Measurements from ENCODE around the gene VLDLR.

The VLDLR gene

GRCh38 chr9:2591967-2592366, 29.6 kb upstream of the VLDLR start:
- no peak for TF ChIP-seq FOXP2 (optimal IDR thresholded peaks at IDR 0.05; ENCODE audit: borderline replicate concordance, extremely low read depth, extremely low read length, insufficient read depth)

GRCh38 chr9:2593744-2594143, 27.8 kb upstream of the VLDLR start:
- TF ChIP-seq REST (IDR thresholded peaks at IDR 0.05; ENCODE audit: insufficient read depth in 1 of 2, low read depth in 2 of 2, low read length in 2 of 2) (no peak), SIN3A (IDR thresholded peaks at IDR 0.05; ENCODE audit: borderline replicate concordance, insufficient read depth, low read length) (no peak), FOXP2 (optimal IDR thresholded peaks at IDR 0.05; ENCODE audit: borderline replicate concordance, extremely low read depth, extremely low read length, insufficient read depth) (no peak), TAF1 (IDR thresholded peaks at IDR 0.05; ENCODE audit: borderline replicate concordance, insufficient read depth, low read length) (no peak), POLR2AphosphoS5 (IDR thresholded peaks at IDR 0.05; ENCODE audit: low read depth, low read length) (no peak)

- TF ChIP-seq POLR2AphosphoS5 (IDR thresholded peaks at IDR 0.05; ENCODE audit: low read depth, low read length) (no peak), TAF1 (IDR thresholded peaks at IDR 0.05; ENCODE audit: borderline replicate concordance, insufficient read depth, low read length) (no peak), SIN3A (IDR thresholded peaks at IDR 0.05; ENCODE audit: borderline replicate concordance, insufficient read depth, low read length) (no peak), REST (IDR thresholded peaks at IDR 0.05; ENCODE audit: insufficient read depth in 1 of 2, low read depth in 2 of 2, low read length in 2 of 2) (no peak), FOXP2 (optimal IDR thresholded peaks at IDR 0.05; ENCODE audit: borderline replicate concordance, extremely low read depth, extremely low read length, insufficient read depth) (no peak)
Observed at GRCh38 chr9:2595973-2596372, 25.6 kb upstream of the VLDLR start.

- TF ChIP-seq POLR2AphosphoS5 (IDR thresholded peaks at IDR 0.05; ENCODE audit: low read depth, low read length) (no peak), TAF1 (IDR thresholded peaks at IDR 0.05; ENCODE audit: borderline replicate concordance, insufficient read depth, low read length) (no peak), FOXP2 (optimal IDR thresholded peaks at IDR 0.05; ENCODE audit: borderline replicate concordance, extremely low read depth, extremely low read length, insufficient read depth) (no peak), REST (IDR thresholded peaks at IDR 0.05; ENCODE audit: insufficient read depth in 1 of 2, low read depth in 2 of 2, low read length in 2 of 2) (no peak), SIN3A (IDR thresholded peaks at IDR 0.05; ENCODE audit: borderline replicate concordance, insufficient read depth, low read length) (no peak)
Observed at GRCh38 chr9:2597483-2597882, 24.1 kb upstream of the VLDLR start.

- TF ChIP-seq POLR2AphosphoS5 (IDR thresholded peaks at IDR 0.05; ENCODE audit: low read depth, low read length) (no peak), TAF1 (IDR thresholded peaks at IDR 0.05; ENCODE audit: borderline replicate concordance, insufficient read depth, low read length) (no peak), REST (IDR thresholded peaks at IDR 0.05; ENCODE audit: insufficient read depth in 1 of 2, low read depth in 2 of 2, low read length in 2 of 2) (no peak), FOXP2 (optimal IDR thresholded peaks at IDR 0.05; ENCODE audit: borderline replicate concordance, extremely low read depth, extremely low read length, insufficient read depth) (no peak), SIN3A (IDR thresholded peaks at IDR 0.05; ENCODE audit: borderline replicate concordance, insufficient read depth, low read length) (no peak)
Observed at GRCh38 chr9:2599896-2600295, 21.7 kb upstream of the VLDLR start.
